ACHN (cell line): ENCODE results near the gene CD81.
A peak's percentile ranks its signal among the peaks of the same experiment; 100 is the strongest.

ENCODE experiments used
- DNase-seq: peaks from one replicate; pipeline ENCODE4 v3.0.0-alpha.2; 2015
- in situ Hi-C: cut with HindIII; loops from 2 replicates; pipeline ENCODE4 v1.10.0; 2017; ENCODE audit warnings: low sequenced_read_pairs, low pct_ligation_motif_present, low pct_unique_long_range_greater_than_20kb

CD81 gene

DNA sequence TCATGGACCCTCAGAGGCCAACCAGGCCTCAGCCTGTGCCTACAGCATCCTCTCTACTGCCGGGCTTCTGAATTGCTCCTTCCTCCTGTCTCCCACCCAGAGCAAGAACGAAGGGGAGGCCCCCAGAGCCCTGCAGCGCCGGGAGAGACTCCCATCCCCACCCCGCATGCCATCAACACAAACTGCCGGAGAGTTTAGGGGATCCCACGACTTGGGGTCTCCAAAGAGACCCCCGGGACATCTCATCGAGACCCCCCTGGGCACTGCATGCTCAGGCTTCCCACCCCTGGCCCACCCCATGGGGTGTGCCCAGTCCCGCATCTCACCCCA, 8.3 kb upstream of the CD81 start:
- no peak for DNase-seq

DNA sequence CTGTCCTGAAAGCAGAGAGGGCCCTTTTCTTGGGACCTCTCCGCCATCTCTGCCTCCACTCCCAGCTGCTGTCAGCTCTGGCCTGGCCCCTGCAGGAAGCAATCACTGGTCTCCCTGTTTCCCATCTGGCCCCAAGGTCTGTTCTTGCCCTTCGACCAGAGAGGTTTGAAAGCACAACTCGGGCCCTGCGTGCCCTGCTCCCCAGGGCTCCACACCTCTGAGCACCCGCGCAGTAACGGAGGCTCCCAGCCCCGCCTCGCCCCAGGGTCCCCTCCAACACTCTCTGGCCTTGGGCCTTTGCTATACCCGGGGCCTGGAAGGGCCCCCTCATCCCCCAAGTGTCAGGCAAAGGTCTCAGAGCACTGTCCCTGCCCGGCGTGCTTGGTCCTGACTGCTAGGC, 7.8 kb upstream of the CD81 start:
- in situ Hi-C loops: no loop called here
- no peak for DNase-seq

More for the DNA sequence above, 8.3 kb upstream of the CD81 start:
- in situ Hi-C loops: no loop called here

DNA sequence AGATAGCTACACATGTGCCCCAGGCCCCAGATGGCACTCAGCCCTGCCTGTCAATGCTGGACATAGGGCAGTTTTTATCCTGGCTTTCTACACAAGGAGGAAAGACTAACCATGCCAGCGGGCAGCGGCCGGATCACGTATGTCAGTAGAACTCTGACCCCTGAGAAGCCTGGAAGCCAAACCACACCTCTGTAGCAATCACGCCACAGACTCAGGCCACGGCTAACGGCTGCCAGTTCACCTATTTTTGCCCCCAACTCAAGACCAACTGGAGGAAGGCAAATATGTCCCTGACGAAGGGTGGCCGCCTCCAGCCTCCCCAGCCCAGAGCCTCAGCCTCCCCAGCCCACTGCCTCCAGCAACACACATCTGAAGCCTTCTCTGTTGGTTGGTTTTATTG, 7.2 kb upstream of the CD81 start:
- in situ Hi-C loops: no loop called here
- DNase-seq: no peak

DNA sequence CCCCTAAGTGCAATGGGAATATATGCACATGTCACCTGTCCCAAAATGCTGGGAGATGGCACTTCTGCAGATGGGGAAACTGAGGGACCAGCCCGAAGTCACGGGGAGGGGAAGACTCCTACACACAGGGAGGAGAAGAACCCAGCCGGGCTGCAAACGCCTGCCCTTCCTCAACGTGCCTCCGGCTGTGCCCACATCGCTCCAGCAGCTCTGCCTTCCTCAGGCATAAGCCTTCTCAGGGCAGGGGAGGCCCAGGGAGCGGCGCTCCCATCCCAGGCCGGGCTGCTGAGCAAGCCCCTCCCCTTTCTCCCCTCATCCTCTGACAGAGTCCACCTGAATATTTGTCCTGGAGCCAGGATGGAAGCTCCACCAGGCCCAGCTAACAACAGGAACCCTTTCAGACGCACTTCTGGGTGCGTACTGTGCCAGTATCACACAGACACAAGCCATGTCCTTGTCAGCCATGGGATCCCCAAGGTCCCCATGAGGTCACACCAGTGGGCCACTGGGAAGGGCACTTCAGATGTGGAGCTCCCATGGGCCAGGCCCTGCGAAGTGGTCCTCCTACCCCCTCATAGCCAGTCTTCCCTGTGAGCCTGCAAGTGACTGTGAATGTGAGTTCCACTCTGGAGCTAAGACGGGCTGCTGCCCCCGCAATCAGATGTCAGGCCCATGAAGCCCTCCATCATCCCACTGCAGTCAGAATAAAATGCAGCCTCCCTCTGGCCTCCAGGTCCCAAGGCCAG, 2.5 kb upstream of the CD81 start:
- in situ Hi-C loops: no loop called here
- DNase-seq: no peak

DNA sequence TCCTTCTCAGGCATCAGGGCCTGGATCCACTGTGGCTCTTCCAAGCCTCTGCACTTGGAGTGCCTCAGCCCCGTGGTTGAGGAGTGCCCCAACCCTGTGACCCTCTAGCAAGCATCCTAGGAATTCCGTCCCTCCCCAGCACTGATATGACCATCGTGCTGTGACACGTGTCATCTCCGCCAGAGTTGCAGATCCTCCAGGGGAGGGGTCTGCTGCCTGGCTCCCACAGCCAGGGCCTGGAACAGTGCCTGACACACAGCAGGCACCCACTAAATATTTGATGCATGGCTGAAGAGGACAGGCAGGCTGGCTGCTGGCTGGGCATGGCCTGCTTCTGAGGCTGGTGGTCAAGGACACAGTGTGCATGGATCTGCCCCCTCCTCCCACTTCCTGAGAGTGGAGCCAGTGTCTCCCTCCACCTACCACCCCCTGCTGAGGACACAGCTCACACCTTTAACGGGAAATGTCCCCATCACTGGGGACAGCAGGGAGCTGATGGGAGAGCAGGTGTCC, 1.7 kb upstream of the CD81 start:
- in situ Hi-C loops: no loop called here
- DNase-seq: no peak

DNA sequence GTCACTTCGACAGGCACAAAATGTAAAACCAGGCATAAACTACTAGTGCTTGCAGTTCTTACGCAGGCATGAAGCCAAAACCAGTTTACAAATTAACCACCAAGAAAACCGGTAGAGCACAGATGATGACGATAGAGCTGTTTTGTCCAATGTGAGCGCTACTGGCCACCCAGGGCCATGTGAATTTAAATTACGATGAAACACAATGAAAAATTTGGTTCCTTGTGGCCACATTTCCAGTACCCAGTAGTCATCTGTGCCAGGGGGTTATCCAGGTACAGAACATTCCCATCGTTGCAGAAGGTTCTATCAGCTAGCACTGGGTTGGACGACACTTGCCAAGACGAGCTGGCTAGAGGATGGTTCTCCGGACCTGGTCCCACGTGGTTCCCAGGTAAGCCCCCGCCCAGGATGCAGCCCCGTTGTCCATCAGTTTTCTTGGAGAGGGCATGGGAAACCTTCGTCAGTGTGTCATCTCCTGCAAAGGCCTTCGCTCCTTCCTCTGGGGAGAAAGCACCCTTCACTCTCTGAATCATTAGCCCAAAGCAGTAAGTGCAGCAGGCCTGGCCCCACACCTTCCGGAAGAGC, 1.1 kb upstream of the CD81 start:
- in situ Hi-C loops: no loop called here
- DNase-seq: peak; percentile 66

DNA sequence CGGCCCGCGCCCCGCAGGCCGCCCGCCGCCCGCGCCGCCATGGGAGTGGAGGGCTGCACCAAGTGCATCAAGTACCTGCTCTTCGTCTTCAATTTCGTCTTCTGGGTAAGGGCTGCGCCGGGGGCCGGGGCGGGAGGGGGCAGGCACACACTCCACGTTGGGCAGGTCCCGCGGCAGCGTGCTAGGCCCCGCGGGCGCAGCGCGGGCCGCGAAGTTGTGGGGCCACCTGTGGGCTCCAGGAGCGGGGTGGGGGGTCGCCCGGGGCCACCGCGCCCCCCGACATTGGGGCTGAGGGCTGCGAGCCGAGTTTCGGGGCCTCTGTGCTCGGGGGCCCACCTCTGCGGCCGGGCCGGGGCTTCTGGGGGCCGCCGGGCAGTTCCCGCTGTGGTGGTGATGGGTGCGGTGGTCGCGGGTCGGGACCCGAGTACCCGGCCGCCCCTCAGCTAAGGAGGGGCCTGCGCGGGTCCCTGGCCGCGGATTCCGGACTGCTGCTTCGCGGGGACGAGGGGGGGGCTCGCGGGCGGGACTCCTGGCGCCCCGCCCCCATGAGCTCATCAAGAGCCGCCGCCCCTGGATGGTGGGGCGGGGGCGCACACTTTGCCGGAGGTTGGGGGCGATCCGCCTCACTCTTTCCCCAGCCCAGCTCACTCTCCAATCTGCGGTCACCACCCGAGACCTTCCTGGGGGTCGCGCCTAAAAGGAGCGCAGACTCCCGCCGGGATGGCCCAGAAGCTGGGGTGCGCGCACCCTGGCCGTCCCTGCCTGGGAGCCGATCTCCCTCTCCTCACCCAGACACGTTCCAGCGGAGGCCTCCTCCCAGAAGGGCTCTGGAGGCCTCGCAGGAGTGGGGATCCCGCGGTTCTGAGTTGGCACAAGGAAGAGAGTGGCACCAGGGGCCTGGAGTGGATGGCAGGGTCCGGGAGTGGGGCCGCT, 667 bp downstream of the CD81 start:
- in situ Hi-C loops: no loop called here
- peak; percentile 46 for DNase-seq

DNA sequence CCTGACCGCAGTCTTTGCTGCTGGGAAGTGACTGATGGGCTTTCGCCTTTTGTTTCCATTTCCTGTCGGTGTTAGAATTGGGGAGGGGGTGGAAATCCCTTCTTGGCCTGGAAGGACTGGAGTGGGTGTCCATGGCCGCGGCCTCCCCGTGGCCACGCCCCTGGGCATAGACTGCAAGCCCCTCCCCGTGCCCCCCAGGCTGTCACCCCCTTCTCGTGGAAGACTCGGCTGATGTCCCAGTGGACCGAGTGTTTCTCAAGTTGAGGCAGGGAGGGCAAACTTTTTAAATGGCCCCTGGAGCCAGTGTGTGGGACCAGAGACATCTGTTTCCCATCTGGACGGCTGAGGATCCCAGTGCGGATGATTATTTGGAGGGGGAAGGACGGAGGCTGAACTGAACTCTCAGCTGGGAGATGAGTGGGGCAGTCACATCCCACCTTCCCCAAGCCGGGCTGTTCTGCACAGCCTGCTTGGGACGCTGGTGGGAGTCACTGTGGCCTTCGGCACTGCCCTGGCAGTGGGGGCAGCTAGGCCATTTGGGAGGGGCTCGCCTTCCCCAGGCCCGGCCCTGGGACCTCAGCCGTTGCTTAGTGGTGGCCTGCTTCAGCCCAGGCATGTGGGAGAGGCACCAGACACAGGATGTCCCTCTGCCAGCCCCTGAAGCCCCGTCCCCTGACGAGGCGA, 1.6 kb downstream of the CD81 start:
- in situ Hi-C loops: no loop called here

DNA sequence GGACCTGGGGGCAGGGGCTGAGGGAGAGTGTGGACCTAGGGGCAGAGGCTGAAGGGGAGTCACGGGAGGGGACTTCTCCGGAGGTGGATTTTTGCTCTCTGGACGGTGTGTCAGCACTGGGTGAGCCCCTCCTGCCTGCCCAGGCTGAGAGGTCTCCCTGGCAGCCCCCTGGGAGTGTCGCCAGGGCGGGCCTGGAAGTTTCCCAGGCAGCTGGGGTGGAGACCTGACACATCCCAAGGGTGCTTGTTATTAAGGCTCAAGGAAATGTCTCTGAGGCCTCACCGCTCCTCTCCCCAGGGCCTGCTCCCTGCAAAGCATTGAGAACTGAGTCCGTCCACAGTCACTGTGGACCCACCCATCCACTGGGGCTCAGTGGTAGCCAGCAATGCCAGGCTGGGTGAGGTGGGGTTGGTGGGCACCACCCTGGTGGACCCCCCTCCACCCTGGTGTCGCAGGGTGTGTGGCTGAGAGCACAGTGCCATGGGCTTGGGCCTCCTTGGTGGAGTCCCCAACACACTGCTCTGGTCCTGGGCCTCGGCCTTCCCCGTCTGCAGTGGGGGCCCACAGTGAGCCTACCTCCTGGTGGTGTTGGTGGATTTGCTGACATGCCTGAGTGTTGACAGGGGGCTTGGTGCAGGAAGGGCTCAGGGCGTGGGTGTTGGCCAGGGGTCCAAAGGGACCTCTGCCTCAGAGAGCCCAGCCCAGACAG, 2.5 kb downstream of the CD81 start:
- no peak for DNase-seq
- in situ Hi-C loops: no loop called here

More for the DNA sequence above, 1.6 kb downstream of the CD81 start:
- DNase-seq: no peak

DNA sequence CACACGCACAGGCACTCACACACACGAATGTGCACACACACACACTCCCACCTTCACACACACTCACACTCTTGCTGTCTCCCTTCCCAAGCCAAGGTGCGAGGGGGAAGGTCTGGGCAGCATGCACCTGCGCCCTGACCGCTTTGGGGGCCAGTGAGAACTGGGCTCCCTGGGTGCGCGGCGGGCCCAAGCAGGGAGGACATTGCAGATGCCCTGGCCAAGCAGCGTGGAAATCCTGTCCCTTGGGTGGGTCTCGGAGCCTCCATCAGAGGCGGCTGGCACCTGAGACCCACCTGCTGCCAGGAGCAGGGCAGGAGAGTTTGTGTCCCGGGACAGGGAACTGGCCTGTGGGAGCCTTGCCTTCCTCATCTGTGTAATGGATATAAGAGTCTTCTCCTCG, 3.3 kb downstream of the CD81 start:
- in situ Hi-C loops: no loop called here
- no peak for DNase-seq

DNA sequence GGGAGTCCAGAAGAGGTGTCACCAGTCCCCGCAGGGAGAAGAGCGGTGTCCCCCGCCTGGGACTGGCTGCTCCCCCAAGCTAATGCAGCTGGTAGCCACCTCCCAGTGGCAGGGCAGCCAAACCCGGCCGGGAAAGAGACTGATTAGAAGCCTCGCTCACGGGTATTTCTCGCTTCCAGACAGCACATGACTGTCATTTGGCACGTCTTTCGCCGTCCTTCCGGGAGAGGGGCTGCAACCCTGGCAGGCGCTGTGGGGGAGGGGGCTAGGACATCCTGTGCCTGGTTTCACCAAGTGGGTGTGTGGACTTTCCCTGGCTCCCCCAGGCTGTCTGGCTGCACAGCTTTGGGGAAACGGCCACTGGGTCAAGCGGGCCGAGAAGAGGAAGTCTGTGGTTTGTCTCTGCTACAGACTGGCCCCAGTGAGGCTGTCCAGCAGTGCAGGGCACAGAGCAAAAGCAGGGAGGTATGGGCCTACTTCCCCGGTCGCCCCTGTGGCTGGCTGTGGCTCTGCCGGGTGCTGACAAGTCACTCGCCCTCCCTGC, 3.8 kb downstream of the CD81 start:
- in situ Hi-C loops: no loop called here
- DNase-seq: no peak

DNA sequence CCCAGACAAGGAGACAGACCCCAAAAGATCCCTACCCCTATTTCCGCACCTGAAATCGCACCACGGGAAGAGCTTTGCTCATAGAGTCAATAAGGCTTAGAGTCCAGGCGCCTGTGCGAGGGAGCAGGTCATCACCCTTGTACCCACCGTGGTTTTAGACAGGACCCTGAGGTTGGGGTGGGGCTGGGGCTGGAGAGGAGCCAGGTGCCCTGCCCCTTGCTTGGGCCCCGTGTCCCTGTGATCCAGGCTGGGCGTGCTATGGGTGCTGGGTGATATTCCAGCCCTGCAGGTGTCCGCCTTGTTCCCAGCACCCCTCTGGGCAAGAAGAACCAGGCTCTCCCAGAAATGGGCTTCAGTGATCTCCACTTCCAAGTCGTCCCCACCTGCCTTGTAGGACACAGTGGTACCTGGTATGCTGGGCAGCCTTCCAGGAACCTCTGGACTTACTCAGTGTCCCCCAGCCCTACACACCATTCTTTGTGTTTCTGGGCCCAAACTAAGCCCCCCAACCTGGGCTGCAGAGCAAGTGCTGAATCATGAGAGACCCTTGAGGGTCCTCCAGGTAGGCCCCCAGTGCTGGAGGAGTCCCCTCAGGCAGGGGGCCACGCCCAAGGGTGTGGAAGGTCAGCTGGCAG, 4.5 kb downstream of the CD81 start:
- DNase-seq: no peak
- in situ Hi-C loops: no loop called here

DNA sequence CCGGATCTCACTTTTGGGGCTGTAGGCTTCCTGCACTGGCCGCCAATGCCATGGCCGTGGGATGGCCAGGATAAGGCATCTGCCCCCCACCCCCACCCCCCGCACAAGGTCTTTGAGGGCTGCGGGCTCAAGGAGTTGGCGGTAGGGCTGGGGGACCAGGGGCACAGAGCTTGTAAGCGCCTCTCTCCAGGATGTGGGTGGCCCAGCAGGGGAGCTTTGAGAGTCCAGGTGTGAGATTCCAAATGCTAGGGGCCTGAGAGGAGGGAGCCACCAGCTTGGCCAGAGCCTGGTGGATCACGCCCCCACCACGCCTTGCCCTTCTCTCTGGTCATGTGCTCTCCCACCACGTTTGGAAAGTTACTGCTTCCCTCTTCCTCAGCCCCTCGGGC, 5.0 kb downstream of the CD81 start:
- in situ Hi-C loops: no loop called here
- no peak for DNase-seq

DNA sequence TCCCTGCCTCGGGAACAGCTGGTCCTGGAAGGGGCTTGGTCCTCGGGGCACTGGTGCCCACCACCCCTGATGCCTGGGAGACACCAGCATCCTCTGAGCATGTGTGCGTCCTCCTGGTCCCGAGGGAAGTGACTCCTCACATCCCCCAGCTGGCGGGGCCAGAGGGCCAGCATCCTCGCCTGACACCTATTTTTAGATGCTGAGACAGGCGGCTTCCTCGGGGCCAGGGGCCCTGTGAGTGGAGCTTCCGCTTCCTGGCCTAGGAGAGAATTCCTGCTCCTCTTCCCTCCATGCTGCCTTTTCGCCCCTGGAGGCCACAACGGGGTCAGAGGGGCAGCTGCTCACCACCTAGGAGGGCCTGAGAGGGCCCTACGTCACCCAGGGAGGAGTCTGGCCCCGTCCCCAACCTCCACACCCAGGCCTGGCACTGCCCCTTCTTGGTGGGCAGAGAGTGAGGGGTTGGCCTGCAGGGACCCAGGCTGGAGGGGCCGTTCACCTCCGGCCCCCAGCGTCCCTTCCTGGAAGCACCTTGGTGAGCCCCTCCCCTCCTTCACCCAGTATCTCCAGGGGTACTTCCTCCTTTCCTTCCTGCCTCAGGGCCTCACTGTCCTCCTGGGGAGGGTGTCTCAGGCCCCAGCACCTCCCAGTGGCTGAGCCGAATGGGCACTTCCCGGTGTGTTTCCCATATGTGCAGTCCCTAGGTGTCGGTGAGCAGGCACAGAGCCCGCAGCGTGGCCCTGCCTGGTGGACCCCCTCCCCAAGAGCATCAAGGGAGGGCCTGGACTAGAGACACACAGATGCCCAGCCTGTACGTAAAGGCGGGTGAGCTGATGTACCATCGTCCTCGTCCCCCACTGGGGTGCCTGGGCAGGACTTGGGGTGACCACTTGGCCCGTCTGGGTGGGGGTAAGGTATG, 6.1 kb downstream of the CD81 start:
- no peak for DNase-seq
- in situ Hi-C loops: no loop called here

DNA sequence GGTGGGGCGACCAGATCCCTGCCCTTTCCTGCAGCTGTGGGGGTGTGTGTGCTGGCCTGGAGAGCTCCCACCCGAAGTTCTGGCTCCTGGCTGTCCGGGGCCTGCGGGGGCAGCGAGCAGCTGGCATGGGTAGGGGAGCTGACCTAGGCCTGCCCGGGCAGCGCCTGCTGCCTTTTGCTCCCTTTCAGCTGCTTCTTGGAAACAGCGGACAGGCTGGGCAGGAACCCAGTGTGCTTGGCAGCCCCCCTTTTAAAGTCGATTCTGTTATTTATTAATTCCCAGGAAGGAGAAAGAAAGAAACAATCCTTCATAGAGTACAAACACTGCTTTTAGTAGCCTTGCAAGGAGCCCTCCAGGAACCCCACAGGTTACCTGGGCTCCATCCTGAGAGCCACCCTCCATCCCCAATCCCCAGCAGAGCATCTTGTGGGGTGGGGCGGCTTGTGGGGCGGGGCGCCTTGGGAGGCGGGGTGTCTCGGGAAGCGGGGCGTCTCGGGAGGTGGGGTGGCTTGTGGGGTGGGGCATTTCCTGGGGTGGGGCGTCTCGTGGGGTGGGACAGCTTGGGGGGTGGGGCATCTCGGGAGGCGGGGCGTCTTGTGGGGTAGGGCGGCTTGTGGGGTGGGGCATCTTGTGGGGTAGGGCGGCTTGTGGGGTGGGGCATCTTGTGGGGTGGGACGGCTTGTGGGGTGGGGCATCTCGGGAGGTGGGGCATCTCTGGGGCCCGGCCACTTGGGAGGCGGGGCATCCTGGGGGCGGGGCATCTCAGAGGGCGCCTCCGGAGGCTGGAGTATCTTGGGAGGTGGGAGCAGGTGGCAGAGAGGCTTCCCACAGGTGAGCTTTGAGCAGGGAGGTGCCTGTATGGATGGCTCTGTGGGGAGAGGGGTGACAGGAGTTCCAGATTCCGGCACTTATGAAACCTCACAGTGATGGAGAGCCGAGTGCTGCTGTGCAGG, 7.0 kb downstream of the CD81 start:
- in situ Hi-C loops: no loop called here
- no peak for DNase-seq
